Suppressor macrophage treated with lipopolysaccharide for 1 hour (primary cell): Measurements from ENCODE around the gene CATSPER4.

ENCODE experiments used
- DNase-seq, 3 donors: peaks; one replicate each; pipeline ENCODE4 v3.0.0-alpha.2; 2020 to 2022

The CATSPER4 gene

DNA sequence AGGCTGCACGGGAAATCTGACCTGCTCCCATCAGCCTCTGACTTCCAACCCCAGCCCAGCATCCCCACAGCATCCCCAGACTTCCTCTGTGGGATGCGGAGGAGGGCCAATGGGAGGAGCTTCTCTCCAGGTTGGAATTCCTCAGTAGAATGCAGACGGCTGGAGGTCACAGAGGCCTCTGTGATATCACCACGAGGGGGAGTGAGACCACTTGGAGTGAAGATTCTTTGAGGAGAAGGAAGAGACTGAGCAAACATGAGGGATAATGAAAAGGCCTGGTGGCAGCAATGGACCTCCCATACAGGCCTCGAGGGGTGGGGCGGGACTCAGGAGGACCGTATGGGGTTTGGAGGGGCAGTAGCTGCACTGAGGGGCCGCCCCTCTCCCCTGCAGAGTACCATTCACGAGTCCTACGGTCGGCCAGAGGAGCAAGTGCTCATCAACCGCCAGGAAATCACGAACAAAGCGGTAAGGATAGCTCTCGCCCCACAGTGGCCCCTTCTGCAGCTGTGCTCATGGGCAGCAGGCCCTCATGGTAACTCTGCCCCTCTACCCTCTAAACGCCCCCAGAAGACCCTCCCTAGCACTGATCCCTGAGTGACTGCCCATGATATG is at the start of gene CATSPER4:
Gene CATSPER4 (plus strand): TSS at position 230 of the 615 bp plus-strand sequence. CDS start 26 bp downstream, at position 256.
- peak; percentile 19 to 31 (median 25) for DNase-seq

DNA sequence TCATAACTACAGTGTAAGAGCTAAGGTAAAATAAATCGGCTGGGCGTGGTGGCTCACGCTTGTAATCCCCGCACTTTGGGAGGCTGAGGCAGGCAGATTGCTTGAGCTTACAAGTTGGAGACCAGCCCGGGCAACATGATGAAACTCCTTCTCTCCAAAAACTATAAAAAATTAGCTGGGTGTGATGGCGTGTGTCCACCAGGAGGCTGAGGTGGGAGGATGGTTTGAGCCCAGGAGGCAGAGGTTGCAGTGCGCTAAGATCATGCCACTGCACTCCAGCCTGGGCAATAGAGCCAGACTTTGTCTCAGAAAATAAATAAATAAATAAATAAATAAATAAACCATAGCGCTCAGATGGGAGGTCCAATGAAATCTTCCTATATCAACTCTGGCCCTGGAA is 48.2 kb upstream of the CATSPER4 start:
- DNase-seq: no peak

DNA sequence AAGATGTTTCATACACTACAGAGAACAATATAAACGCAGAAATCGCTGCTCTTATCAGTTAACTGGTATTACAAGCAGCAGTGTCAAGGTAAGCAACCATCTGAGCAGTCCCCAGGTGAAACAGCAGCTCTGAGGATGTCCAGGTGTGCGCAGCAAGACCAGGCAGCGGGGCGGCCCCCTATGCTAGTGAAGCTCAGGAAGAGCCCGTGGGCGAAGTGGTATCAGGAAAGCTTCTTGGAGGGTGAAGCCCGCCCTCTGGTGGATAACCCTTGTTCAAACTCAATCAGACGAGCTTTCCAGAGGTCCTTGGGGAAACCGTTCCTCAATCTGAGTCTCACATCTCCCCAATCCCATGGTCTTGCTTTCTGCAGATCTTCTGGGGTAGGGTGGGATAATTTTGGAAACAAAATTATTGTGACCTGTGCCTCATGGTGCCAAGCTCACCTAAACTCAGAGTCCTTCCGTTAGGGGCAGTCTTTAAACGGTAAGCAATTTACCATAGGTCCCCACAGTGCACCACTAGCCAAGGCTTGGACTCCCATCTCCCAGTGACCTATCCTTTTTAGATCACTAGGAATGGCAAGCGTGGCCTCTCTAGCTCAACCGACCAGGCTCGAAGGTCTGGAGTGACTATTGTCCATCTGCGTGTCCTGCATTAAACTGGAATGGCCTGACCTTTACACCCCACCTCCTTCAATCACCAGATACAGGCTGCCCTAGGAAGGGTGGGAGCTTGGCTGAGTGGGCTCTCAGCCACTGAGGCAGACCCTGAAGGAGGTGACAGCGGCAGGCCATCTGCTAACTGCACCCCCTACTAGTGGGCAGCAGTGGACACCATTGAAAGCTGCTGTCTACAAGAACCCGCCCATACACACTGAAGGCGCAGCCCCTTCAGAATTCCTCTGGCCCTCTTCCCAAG is 45.1 kb upstream of the CATSPER4 start:
- peak; percentile 90 to 91 (median 91) for DNase-seq

DNA sequence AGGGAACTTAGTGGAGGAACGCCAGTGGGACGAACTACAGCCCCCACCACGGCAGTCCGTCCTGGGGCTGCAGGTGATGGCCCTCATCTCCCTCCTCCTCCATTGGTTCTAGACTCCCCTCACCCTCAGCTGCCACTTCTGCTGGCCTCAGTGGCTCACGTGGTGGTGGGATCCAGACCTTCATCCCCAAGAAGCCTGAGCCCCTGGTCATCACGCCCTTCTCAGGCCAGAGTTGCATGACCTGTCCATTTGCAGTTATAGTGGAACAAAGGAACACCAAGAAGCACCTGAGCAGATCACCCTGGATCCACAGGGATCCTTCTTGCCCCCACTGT is 44.5 kb upstream of the CATSPER4 start:
- DNase-seq: no peak

DNA sequence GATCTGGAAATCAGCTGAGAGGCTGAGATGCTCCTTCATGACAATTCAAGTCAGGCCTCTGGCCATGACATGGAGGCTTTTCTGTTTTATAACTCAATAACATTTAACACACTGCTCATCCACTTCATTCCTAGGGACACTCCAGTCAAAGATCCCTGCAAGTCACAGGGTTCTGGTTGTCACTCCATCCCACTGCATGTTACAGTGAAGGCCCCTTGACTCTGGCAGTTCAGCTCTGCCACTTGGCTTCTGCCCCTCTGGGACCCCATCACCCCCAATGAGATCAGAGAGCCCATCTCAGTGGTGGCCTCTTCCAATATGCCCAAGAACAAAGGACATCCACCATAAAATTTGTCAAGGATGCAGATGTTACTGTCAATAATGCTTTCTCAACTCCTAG is 41.5 kb upstream of the CATSPER4 start:
- DNase-seq: no peak

DNA sequence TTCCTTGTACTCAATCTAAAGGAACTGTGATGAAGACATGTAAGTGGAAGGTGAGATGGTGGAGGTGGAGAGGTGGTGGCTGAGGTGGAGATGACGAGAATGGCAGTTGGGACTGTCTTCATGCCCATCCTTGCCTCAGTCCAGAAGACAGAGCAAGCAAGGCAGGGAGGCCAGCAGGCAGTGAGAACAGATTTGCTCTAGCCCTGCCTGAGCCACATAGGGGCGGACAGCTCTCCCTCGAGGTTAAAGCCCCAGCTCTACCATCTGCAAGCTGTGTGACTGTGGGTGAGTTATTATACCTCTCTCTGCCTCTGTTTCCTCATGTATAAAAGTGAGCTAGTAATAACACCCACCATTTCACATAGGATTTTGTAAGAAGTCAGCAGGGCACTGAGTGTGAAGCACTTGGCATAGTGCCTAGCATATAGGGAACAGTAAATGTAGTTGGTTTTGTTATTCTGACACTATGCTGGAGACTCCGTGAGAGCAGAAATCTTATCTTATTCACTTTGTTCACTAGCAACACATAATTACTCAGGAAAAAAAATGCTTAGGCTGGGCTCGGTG is 36.4 kb upstream of the CATSPER4 start:
- peak; percentile 30 to 46 (median 39) for DNase-seq

DNA sequence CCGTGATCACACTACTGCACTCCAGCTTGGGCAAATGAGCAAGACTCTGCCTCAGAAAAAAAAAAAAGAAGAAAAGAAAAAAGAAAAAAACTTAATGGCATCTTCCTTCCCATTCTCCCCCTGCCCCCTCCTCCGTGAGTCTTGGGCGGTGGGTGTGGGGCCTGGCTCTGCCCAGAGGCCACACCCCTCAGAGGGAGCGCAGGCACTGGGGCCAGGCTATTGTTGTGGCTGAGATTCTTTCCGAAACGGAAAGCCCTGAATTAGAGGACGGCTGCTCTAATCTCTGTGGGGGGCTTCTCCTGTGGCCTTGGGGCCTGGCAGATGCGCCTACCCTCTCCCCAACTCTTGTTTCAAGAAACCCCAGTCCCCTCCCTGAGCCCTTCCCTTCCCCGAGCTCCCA is 35.7 kb upstream of the CATSPER4 start:
- no peak for DNase-seq

DNA sequence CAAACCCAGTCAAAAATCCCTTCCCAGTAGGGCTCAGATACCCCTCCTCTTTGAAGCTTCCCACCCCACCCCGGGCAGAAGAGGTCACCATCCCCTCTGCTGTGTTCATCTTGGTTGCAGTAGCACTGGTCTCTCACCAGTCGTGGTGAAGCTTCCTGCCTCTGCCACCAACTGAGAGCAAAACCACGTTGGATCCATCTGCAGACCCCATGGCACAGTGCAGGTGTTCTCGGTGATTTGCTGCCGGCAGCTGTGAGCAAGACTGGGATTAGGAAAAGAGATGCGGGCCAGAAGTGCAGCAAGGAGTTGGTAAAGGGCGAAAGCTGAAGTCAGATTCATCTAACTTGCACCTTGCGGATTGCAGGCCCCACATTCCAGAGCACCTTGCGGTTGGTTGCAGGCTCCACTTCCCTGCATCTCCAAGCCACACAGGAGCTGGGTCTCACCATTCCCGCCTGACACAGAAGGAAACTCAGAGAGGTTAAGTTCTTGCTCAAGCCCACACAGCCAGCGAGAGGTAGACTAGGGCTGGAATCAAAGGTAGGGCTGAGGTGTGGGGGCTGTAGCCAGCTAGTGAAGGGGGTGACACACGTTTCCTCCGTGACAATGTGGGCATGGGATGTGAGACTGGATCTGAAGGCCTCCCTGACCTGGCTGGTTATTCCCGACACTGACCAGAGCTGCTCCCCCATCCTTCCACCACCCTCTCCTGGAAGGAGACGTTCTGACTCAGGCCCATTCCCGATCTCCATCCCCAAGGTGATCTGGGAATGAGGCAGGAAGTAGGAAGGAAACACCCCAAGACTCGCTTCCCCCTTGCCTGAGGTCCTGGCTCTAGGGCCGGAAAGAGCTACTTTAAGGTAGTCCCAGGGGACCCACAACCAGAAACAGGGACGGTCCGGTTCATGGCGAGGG is 34.8 kb upstream of the CATSPER4 start:
- DNase-seq: no peak

DNA sequence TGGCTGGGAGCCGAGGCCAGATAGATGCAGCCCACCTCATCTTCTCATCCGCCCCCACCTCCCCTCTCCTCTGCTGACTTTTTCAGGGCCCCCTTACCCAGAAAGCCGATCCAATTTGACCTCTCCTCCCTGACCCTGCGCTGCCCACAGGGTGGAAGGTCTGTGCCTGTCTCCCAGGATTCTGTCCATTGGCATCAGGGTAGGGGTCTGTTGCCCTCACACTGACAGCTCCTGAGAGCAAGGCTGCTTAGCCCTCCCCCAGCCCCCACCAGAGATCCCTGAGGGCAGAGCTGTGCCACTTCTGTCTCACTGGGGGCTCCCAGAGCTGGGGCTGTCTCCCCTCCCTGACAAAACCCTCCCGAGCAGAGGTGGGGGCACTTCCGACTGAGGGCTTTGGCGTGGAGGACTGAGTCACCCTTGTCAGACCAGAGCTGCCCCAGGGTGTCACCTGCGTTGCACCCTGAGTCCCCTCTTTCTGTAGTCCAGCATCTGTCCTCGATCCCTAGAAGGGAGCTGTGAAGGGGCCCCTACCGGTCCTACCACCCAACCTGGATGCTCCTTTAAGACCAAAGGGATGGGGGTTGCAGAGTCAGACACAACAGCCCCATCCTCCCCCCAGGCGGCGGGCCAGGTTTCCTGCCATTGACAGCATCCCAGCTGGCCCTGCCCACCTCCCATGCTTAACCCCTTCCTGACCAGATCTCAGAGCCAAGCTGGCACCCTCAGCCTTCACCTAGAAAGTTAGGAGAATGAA is 33.9 kb upstream of the CATSPER4 start:
- DNase-seq: no peak

DNA sequence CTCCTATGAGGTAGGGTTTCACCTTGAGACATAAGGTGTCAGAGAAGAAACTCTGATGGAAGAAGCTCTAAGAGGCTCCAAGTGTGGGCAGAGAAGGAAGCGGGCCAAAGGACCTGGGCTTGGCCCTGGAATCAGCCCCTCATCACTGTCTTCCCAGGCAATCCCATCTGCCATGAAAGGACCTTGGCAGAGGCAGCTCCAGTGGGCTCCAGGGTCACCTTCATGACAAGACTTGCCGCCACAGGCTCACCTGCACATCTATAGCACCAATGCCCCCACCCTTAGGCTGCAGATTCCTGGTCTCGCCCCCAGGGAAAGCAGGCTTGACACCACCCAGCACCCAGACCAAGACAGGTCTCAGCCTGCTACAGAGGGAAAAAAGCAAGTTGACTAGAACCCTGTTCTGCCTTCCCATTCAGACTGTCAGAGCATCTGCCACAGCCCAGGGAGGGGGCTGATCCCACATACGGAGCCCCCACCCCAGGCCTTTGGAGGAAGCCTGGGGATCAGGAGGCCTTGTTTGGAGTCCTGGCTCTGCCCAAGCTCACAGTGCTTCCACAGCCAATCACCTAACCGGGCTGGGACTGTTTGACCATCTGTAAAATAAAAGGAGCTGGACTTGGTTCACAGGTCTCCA is 32.0 kb upstream of the CATSPER4 start:
- DNase-seq: no peak

DNA sequence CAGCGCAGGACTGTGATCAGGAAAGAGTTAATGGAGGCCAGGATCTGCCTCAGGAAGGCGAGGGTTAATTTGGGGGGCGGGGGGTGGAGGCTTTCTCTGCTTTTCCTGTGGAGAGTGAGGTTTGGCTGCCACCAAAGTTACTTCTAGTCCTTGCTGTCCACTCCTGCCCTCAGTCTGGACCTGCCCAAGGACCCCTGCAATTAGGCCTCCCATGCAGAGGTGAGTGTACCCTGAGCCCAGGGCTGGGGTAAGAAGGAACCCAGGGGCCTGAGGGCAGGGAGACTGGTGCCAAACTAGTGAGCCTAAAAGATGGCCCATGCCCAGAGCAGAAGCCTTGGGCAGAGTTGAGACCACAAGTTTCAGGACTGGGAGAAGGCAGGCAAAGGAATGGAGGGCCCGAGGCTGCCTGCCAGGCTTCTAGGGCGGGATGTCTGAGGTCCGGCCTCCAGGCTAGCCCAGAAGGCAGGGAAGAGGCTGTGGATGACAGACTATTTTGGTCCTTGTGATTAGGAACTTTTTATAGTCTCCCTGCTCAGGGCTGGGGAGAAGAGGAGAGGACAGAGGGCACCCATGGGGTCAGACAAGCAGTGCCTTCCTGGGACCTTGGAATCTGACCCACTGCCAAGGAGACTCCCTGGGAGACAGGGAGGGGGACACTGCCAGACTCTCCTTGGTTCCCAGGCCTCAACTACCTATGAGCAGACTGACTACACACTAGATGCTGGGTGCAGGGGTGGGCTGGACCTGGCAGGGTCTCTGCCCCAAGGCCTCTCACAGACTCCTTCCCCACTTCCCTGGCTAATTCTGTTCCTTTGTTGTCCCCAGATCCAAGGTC is 31.3 kb upstream of the CATSPER4 start, which contains the start of gene FAM110D:
Gene FAM110D (plus strand): TSS at position 172 of the 835 bp plus-strand sequence. CDS start 2,213 bp downstream, outside the sequence.
- no peak for DNase-seq

DNA sequence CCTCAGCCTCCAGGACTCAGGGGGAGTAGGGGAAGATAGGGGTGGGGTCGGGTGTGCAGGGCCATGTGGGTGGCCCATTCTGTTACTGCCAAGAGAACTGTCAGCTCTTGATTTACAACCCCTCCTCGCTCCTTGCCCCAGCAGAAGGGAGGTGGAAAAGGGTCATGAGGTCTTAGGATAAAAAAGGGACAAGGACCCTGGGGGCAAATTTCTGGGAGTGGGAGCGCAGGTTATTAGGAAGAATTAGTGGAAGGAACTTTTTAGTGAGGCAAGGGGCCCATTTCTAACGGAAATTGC is 30.7 kb upstream of the CATSPER4 start:
- no peak for DNase-seq

DNA sequence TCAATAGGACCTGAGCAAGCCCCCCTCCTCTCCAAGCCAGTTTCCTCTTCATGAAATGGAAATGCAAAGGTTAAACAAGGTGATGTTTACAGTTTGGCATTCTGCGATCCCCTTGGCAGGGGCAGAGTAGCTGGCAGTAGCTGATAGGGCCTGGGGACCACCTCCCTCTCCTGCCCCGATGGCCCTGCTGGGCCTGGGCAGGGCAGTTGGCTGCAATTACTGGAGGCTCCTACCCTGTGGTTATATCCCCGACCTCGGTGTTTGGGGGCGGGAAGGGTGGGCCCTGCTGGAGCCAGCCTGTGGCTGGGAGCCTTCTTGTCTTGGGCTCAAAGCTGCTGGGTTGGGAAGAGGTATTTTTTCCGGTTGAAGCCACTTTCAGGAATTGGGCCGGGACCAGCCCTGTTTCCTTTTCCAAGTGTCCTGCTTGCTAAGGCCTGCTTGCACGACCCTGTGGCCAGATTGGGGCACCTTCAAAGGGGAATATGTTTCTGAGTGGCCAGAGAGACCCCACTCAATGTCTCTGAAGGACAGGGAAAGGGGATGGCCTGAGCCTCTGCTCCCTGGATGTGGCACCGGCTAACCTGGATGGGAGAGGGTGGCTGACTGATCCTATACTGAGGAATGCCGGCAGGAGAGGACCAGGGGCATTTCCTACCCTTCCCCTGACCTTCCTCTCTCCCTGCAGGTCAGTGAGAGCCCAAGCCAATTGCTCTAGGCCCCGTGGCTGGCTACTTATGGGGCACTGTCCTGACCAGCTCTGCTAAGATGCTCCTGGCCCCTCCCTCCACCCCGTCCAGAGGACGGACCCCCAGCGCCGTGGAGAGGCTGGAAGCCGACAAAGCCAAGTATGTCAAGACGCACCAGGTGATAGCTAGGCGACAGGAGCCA is 29.6 kb upstream of the CATSPER4 start:
- DNase-seq: no peak

DNA sequence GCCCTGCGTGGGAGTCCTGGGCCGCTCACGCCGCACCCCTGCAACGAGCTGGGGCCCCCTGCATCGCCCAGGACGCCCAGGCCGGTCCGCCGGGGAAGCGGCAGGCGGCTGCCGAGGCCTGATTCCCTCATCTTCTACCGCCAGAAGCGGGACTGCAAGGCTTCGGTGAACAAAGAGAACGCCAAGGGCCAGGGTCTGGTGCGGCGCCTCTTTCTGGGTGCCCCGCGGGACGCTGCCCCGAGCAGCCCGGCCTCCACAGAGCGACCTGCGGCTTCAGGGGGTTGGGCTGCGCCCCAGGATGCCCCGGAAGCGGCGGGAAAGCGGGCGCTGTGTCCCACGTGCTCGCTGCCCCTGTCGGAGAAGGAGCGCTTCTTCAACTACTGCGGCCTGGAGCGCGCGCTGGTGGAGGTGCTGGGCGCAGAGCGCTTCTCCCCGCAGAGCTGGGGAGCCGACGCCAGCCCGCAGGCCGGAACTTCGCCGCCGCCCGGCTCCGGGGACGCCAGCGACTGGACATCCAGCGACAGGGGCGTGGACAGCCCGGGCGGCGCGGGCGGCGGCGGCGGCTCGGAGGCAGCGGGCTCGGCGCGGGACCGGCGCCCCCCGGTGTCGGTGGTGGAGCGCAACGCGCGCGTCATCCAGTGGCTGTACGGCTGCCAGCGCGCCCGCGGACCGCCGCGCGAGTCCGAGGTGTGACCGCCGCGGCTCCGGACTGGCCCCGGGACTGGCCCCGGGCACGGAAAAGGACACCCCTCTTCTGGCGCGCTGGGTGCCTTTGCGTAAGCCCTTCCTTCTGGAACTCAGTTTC is 28.8 kb upstream of the CATSPER4 start:
- peak; percentile 63 to 84 (median 70) for DNase-seq

DNA sequence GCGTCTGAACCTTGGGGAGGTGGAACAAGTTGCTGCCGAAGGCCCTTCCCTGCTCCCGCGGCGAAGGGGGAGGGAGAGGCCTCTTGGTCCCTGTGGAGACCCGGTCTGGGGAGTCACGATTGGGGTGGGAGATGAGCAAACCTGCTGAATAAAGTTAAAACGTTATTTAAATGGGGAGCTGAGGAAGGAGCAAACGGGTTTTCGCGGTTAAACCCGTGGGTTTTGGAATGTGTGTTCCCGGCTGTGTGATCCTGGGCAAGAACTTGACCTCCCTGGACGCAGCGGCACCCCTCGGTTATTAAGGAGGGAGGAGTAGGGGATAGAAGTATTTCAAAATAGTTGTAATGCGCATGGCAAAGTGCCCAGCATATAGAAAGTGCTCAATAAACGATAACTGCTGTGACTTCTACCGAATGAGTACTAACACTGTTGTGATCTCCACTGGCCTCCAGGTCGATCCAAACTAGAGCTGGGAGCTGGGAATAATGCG is 28.1 kb upstream of the CATSPER4 start:
- DNase-seq: no peak

DNA sequence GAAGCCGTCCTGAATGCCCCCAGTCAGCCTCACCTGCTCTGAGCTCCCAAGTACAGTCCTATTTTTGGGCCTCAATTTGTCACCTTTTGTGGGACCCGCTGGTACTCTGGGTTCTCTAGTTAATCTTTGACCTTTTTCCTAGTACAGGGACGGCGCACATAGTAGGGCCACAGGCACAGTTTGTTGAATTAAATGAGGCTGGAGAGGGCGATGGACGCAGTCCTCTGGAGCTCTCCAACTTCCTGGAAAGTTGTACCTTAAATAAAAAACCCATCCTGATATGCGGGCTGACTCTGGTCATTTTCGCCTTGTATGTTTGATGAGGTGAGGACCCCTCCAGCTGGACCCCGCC is 26.7 kb upstream of the CATSPER4 start:
- no peak for DNase-seq

DNA sequence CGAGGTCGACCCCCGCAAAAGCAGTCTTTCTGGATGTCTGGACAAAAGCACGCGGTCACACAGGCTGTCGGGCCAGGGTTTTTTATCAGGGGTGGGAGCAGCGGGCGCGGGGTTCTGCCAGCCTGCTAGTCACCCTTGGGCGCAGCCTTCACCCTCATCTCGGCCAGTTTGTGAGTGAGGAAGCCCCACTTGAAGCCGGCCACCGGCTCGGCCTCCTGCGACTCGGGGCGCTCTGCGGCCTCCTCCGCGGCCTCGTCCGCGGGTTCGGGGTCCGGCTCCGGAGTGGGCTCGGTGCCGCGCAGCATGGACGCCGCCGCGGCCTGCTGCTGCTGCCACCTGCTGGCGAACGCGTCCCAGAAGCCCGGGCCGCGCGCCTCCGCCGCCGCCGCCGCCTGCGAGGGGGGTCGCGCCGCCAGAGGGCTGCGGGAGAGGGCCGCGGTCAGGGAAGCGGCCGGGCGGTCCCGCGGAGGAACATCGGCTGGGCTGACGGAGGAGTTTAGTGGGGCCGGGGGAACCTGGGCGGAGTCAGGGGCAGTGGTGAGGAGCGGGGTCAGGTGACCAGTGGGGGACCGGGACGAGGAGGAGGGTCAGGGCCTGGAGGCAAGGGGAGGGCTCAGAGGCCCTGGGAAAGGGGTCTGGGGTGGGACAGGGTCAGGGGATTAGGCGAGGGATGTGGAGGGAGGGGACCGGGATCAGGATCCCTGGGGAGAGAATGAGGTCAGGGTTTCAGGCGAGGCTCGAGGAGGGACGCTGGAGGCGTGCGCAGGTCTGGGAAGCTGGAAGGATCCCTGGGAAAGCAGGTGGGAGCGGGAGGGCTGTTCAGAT is 26.2 kb upstream of the CATSPER4 start:
- DNase-seq: peak; percentile 49 to 83 (median 71)
